ENCODE results near the gene SLC25A39. TPM values are rescaled to one million over a fixed set of nuclear protein-coding genes. Genes with fewer than 3 reads are reported as not detected.
A peak's percentile ranks its signal among the peaks of the same experiment; 100 is the strongest.

Gene SLC25A39
- total and polyA plus RNA-seq, 2 of the 13 experiments (the other 11 are each of a cell fraction or from before 2014, with no cell fraction given), result 144 to 151 TPM

- no peak for TF ChIP-seq REL (CRISPR knock-in tag; conservative IDR thresholded peaks at IDR 0.05)
- TF ChIP-seq ZNF746 (CRISPR knock-in tag; IDR thresholded peaks at IDR 0.05), result no peak
- TF ChIP-seq SP2 (CRISPR knock-in tag; IDR thresholded peaks at IDR 0.05), result no peak
- TF ChIP-seq, protein P1, sequence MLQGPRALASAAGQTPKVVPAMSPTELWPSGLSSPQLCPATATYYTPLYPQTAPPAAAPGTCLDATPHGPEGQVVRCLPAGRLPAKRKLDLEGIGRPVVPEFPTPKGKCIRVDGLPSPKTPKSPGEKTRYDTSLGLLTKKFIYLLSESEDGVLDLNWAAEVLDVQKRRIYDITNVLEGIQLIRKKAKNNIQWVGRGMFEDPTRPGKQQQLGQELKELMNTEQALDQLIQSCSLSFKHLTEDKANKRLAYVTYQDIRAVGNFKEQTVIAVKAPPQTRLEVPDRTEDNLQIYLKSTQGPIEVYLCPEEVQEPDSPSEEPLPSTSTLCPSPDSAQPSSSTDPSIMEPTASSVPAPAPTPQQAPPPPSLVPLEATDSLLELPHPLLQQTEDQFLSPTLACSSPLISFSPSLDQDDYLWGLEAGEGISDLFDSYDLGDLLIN (CRISPR knock-in tag; IDR thresholded peaks at IDR 0.05; ENCODE audit: borderline replicate concordance), result no peak
- no peak for TF ChIP-seq ZNF383 (CRISPR knock-in tag; IDR thresholded peaks at IDR 0.05; ENCODE audit: borderline replicate concordance)
- TF ChIP-seq PHF8 (CRISPR knock-in tag; IDR thresholded peaks at IDR 0.05), result no peak
- no peak for TF ChIP-seq ZNF121 (CRISPR knock-in tag; IDR thresholded peaks at IDR 0.05)
- TF ChIP-seq ZHX1 (CRISPR knock-in tag; IDR thresholded peaks at IDR 0.05; ENCODE audit: low read depth), result no peak
- TF ChIP-seq SAP130 (CRISPR knock-in tag; IDR thresholded peaks at IDR 0.05; ENCODE audit: low read depth), result 0 out of 2 replicates have a peak, but pooled peaks have one; percentile 15
- 0 out of 2 replicates have a peak, but pooled peaks have one; percentile 16 for TF ChIP-seq PAXIP1 (CRISPR knock-in tag; conservative IDR thresholded peaks at IDR 0.05)
- TF ChIP-seq HNF4G (IDR thresholded peaks at IDR 0.05; ENCODE audit: borderline replicate concordance, low read depth, low read length), result 0 out of 2 replicates have a peak, but pooled peaks have one; percentile 15
- no peak for TF ChIP-seq HNF4G (CRISPR knock-in tag; IDR thresholded peaks at IDR 0.05; ENCODE audit: borderline replicate concordance, low read depth)
- no peak for TF ChIP-seq ZNF235 (CRISPR knock-in tag; IDR thresholded peaks at IDR 0.05; ENCODE audit: borderline replicate concordance)
- TF ChIP-seq NFIC (IDR thresholded peaks at IDR 0.05; ENCODE audit: low read length), result no peak
- no peak for TF ChIP-seq ZIK1 (CRISPR knock-in tag; IDR thresholded peaks at IDR 0.05; ENCODE audit: borderline replicate concordance, low read depth)
- TF ChIP-seq, protein P2, sequence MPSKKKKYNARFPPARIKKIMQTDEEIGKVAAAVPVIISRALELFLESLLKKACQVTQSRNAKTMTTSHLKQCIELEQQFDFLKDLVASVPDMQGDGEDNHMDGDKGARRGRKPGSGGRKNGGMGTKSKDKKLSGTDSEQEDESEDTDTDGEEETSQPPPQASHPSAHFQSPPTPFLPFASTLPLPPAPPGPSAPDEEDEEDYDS (CRISPR knock-in tag; IDR thresholded peaks at IDR 0.05), result no peak
- TF ChIP-seq ZNF644 (CRISPR knock-in tag; IDR thresholded peaks at IDR 0.05; ENCODE audit: low read depth), result 0 out of 2 replicates have a peak, but pooled peaks have one; percentile 45
- TF ChIP-seq CENPX (CRISPR knock-in tag; IDR thresholded peaks at IDR 0.05), result no peak
- no peak for TF ChIP-seq CBX5 (CRISPR knock-in tag; IDR thresholded peaks at IDR 0.05; ENCODE audit: borderline replicate concordance)
- TF ChIP-seq ZNF44 (CRISPR knock-in tag; IDR thresholded peaks at IDR 0.05), result no peak
- TF ChIP-seq IRF1 (CRISPR knock-in tag; IDR thresholded peaks at IDR 0.05; ENCODE audit: low read depth), result no peak
- TF ChIP-seq RARA (CRISPR knock-in tag; IDR thresholded peaks at IDR 0.05), result no peak
These were observed 42.8 kb upstream of the SLC25A39 start (continued) for GRCh38 chr17:44367231-44367979.
